ENCODE measurements around the gene IL18BP. TPM values are rescaled to one million over a fixed set of nuclear protein-coding genes. Genes with fewer than 3 reads are reported as not detected.
A peak's percentile ranks its signal among the peaks of the same experiment; 100 is the strongest.

The IL18BP gene
- total RNA-seq, 4 donors from 2014 or later = 0.91 to 3.0 (median 2.5) TPM

- in situ Hi-C loops (cut with MboI; ENCODE audit: low sequenced_read_pairs in 4 of 4) = loop anchor here in 1 of 4 donors (5.0 kb wide), 1 partner anchor 38 kb away; no protein-coding TSS in a partner anchor
- ATAC-seq (peak; percentile 2 to 3), DNase-seq (peak in 1 of 2 donors; percentile 40)
Observed at GRCh38 chr11:72039031-72039855, 40.5 kb downstream of the IL18BP start.

GRCh38 chr11:72039856-72040401, 41.2 kb downstream of the IL18BP start:
- Histone ChIP-seq H3K9me3 (no peaks in the 10 kb centered on the region), H3K4me1 (peaks cover 42 to 53% of the 10 kb centered on the region in 2 donors), H3K36me3 (peaks cover 0 to 11% of the 10 kb centered on the region in 2 donors), H3K4me3 (peak overlapping the region; percentile 57 to 83 (median 70)), H3K27me3 (no peaks in the 10 kb centered on the region), H3K27ac (peak overlapping the region; percentile 87 to 97 (median 97))
- in situ Hi-C loops (cut with MboI; ENCODE audit: low sequenced_read_pairs in 4 of 4) (loop anchor here in 3 of 4 donors (5.0 kb wide), 1 partner anchor 37 kb away; no protein-coding TSS in a partner anchor), intact Hi-C loops (cut with DNase I; ENCODE audit: low total_unique reads) (no loop called here)
- TF ChIP-seq POLR2A (IDR thresholded peaks at IDR 0.05) (no peak), CTCF (IDR thresholded peaks at IDR 0.05 in 4 of 5, conservative IDR thresholded peaks at IDR 0.05 in 1 of 5) (no peak)
- DNase-seq (no peak), ATAC-seq (no peak)

More at GRCh38 chr11:72039031-72039855, 40.5 kb downstream of the IL18BP start:
- Histone ChIP-seq H3K27me3 (no peaks in the 10 kb centered on the region), H3K9me3 (no peaks in the 10 kb centered on the region), H3K27ac (peak overlapping the region; percentile 87 to 97 (median 97)), H3K4me1 (peaks cover 45 to 53% of the 10 kb centered on the region in 2 donors), H3K4me3 (peak overlapping the region; percentile 57 to 83 (median 70)), H3K36me3 (peaks cover 0 to 18% of the 10 kb centered on the region in 2 donors)
- TF ChIP-seq POLR2A (IDR thresholded peaks at IDR 0.05) = no peak
- TF ChIP-seq CTCF (IDR thresholded peaks at IDR 0.05 in 4 of 5, conservative IDR thresholded peaks at IDR 0.05 in 1 of 5) = no peak
- intact Hi-C loops (cut with DNase I; ENCODE audit: low total_unique reads) = no loop called here

GRCh38 chr11:72040491-72041363, 42.0 kb downstream of the IL18BP start:
- TF ChIP-seq POLR2A (IDR thresholded peaks at IDR 0.05) (peak; percentile 44 to 69), CTCF (IDR thresholded peaks at IDR 0.05 in 4 of 5, conservative IDR thresholded peaks at IDR 0.05 in 1 of 5) (peak in 1 of 5 experiments; percentile 22)
- intact Hi-C loops (cut with DNase I; ENCODE audit: low total_unique reads) = loop anchor here (1.0 kb wide), 2 partner anchors 40 to 63 kb away; partner anchors contain the start of genes LAMTOR1, LRRC51 and NUMA1
- Histone ChIP-seq H3K36me3 (peaks cover 0 to 3% of the 10 kb centered on the region in 2 donors), H3K27ac (peak overlapping the region; percentile 87 to 97 (median 97)), H3K4me1 (peaks cover 41 to 51% of the 10 kb centered on the region in 2 donors), H3K27me3 (no peaks in the 10 kb centered on the region), H3K9me3 (no peaks in the 10 kb centered on the region), H3K4me3 (peak overlapping the region; percentile 57 to 83 (median 70))
- ATAC-seq = peak; percentile 78 to 79
- peak; percentile 91 to 94 for DNase-seq
- in situ Hi-C loops (cut with MboI; ENCODE audit: low sequenced_read_pairs in 4 of 4) = loop anchor here in 2 of 4 donors (5.0 kb wide), 1 partner anchor 37 kb away; no protein-coding TSS in a partner anchor

Data from gastrocnemius medialis (tissue), 4 donors.